ENCODE results near the gene PATJ. TPM values are rescaled to one million over a fixed set of nuclear protein-coding genes. Genes with fewer than 3 reads are reported as not detected.
"Not testable (repeated sequence)": the region's sequence is repeated elsewhere in the genome, so short reads cannot be mapped to it uniquely, and the experiment has no call there.

Gene PATJ
- total RNA-seq, 1 donor from 2014 or later: 126 TPM

DNA sequence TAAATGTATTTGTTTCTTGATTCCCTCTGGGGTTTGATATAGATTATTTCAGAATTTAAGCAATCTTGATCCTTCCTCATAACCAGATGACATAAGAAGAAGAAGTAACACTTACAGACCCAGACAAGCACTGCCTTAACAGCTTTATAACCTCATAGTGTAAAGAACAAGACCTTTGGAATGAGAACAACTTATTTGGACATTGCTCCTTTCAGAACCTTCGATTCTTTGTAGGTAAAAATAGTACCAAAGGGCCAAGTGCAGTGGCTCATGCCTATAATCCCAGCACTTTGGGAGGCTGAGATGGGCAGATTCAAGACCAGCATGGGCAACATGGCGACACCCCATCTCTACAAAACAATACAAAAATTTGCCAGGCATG is 32.4 kb upstream of the PATJ start:
- Mint-ChIP-seq H3K4me3 (ENCODE audit: low read depth) (no peak overlapping the region), H3K4me1 (ENCODE audit: low read depth) (peaks cover 6% of the 10 kb centered on the region), H3K9me3 (ENCODE audit: low read depth) (no peaks in the 10 kb centered on the region), H3K27ac (no peak overlapping the region), H3K27me3 (no peaks in the 10 kb centered on the region), H3K36me3 (ENCODE audit: insufficient read depth) (peaks cover 23% of the 10 kb centered on the region)
- TF ChIP-seq, protein P1, sequence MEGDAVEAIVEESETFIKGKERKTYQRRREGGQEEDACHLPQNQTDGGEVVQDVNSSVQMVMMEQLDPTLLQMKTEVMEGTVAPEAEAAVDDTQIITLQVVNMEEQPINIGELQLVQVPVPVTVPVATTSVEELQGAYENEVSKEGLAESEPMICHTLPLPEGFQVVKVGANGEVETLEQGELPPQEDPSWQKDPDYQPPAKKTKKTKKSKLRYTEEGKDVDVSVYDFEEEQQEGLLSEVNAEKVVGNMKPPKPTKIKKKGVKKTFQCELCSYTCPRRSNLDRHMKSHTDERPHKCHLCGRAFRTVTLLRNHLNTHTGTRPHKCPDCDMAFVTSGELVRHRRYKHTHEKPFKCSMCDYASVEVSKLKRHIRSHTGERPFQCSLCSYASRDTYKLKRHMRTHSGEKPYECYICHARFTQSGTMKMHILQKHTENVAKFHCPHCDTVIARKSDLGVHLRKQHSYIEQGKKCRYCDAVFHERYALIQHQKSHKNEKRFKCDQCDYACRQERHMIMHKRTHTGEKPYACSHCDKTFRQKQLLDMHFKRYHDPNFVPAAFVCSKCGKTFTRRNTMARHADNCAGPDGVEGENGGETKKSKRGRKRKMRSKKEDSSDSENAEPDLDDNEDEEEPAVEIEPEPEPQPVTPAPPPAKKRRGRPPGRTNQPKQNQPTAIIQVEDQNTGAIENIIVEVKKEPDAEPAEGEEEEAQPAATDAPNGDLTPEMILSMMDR (IDR thresholded peaks at IDR 0.05; ENCODE audit: unreplicated experiment): no peak
- no peak for DNase-seq (ENCODE audit: low spot score, unreplicated experiment)

DNA sequence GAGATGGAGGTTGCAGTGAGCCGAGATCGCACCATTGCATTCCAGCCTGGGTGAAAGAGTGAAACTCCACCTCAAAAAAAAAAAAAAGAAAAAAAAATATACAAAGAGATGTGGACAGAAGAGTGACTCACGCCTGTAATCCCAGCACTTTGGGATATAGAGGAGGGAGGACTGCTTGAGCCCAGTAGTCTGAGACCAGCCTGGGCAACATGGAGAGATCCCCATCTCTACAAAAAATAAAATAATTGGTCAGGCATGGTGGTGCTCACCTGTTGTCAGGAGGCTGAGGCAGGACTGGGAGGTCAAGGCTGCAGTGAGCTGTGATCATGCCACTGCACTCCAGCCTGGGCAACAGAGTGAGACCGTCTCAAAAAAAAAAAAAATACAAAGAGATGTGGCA is 31.0 kb upstream of the PATJ start:
- not testable (repeated sequence) for DNase-seq (ENCODE audit: low spot score, unreplicated experiment); H3K4me1 Mint-ChIP-seq (ENCODE audit: low read depth); H3K27me3 Mint-ChIP-seq; H3K27ac Mint-ChIP-seq; H3K4me3 Mint-ChIP-seq (ENCODE audit: low read depth); H3K9me3 Mint-ChIP-seq (ENCODE audit: low read depth)
- H3K36me3 Mint-ChIP-seq (ENCODE audit: insufficient read depth): peaks cover 21% of the 10 kb centered on the region

DNA sequence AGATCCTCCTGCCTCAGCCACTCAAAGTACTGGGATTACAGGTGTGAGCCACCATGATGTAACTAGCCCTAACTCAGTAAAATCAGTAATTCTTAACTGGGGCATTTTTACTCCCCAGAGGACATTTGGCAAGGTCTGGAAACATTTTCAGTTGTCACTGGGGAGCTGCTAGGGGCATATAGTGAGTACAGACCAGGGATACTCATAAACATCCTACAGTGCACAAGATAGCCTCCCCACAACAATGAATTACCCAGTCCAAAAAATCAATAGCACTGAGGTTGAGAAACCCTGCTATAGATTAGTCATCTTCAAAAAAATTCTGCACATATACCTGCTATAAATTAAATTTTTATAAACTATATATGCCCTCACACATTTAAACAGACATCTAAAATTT is 30.3 kb upstream of the PATJ start:
- H3K27me3 Mint-ChIP-seq: no peaks in the 10 kb centered on the region
- no peak overlapping the region for H3K4me3 Mint-ChIP-seq (ENCODE audit: low read depth)
- H3K4me1 Mint-ChIP-seq (ENCODE audit: low read depth): peaks cover 6% of the 10 kb centered on the region
- DNase-seq (ENCODE audit: low spot score, unreplicated experiment): no peak
- no peaks in the 10 kb centered on the region for H3K9me3 Mint-ChIP-seq (ENCODE audit: low read depth)
- TF ChIP-seq, protein P1 (IDR thresholded peaks at IDR 0.05; ENCODE audit: unreplicated experiment): no peak
- peaks cover 23% of the 10 kb centered on the region for H3K36me3 Mint-ChIP-seq (ENCODE audit: insufficient read depth)
- peak overlapping the region; percentile 31 for H3K27ac Mint-ChIP-seq

DNA sequence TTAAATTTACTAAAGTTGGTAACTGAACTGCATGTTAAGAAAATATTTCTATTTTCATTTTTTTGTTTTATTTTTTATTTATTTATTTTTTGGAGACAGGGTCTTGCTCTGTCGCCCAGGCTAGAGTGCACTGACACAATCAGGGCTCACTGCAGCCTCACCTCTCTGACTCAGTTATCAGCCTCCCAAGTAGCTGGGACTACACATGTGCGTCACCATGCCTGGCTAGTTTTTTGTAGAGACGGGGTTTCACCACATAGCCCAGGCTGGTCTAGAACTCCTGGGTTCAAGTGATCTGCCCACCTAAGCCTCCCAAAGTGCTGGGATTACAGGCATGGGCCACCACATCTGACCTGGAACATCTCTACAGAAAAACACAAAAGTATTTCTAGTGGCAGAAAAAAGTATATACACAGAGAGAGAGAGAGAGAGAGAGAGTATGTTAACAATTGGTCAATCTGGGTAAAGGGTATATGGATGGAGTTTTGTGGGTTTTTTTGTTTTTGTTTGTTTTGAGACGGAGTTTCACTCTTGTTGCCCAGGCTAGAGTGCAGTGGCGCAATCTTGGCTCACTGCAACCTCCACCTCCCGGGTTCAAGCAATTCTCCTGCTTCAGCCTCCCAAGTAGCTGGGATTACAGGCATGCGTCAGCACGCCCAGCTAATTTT is 23.1 kb upstream of the PATJ start:
- DNase-seq (ENCODE audit: low spot score, unreplicated experiment); H3K27ac Mint-ChIP-seq; H3K4me3 Mint-ChIP-seq (ENCODE audit: low read depth); H3K4me1 Mint-ChIP-seq (ENCODE audit: low read depth); H3K27me3 Mint-ChIP-seq; H3K9me3 Mint-ChIP-seq (ENCODE audit: low read depth): not testable (repeated sequence)
- H3K36me3 Mint-ChIP-seq (ENCODE audit: insufficient read depth): peaks cover 13% of the 10 kb centered on the region

DNA sequence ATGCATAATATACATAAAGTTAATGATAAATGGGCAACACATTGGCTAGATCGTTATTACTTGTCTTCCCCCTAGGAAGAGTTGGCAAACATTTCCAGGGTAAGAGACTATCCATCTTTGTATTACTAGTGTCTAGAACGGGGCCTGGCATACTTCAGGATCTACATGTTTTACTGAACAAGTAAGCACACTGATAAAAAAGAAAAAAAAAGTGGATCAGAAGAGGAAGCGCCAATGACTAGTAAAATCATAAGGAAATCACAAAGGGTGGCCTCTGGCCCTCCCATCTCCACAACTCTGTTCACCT is 17.8 kb upstream of the PATJ start:
- Mint-ChIP-seq H3K9me3 (ENCODE audit: low read depth) (no peaks in the 10 kb centered on the region), H3K27ac (peak overlapping the region; percentile 99), H3K27me3 (no peaks in the 10 kb centered on the region), H3K36me3 (ENCODE audit: insufficient read depth) (no peaks in the 10 kb centered on the region), H3K4me3 (ENCODE audit: low read depth) (peak overlapping the region; percentile 93), H3K4me1 (ENCODE audit: low read depth) (peaks cover 8% of the 10 kb centered on the region)
- DNase-seq (ENCODE audit: low spot score, unreplicated experiment): no peak
- TF ChIP-seq, protein P1 (IDR thresholded peaks at IDR 0.05; ENCODE audit: unreplicated experiment): no peak

DNA sequence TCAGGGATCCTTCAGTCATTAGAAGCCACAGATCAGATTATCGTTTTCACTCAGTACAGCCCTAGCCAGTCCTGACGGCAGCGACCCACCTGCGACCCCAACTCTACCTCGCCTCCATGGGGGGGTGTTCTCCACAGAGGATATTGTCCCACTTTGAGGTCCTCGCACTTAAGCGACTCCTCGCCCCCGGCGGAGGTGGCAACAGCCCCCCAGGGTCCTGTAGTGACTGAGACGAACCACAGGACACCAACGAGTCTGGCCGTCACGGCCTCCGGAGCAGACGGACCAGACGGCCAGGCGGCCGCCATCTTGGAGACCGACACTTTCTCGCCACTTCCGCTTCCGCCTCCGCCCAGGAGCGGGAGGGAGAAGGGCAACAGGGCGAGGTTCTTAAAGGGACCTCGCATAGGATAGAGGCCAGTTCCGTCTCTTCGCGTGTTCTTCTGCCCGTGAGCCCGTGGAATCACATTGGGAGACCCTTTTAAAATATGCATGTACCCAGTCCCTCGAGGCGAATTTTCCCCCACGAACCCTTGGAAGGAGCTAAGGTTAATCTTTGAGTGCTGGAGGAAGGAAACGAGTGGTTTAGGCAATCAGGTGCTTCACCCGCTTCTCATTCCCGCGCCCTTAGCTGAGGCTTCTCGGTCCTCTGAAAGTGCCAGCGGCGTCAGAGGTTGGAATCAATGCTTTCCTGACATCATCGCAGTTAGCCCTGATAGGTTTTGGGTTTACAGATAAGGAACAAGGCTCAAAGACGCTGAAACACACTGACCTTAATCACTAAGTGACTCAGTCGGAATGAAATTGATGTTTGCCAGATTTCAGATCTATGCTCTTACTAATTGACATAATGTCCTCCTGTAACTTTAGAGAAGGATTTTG is 17.2 kb upstream of the PATJ start, which contains the start of gene TM2D1:
Gene TM2D1, minus strand, starts transcription at position 329 of the 882 bp plus-strand sequence. Its CDS starts 21 bp downstream, at position 308.
- H3K36me3 Mint-ChIP-seq (ENCODE audit: insufficient read depth): no peaks in the 10 kb centered on the region
- no peaks in the 10 kb centered on the region for H3K9me3 Mint-ChIP-seq (ENCODE audit: low read depth)
- TF ChIP-seq, protein P1 (IDR thresholded peaks at IDR 0.05; ENCODE audit: unreplicated experiment): no peak

More for the DNA sequence above, 17.2 kb upstream of the PATJ start, which contains the start of gene TM2D1:
- Mint-ChIP-seq H3K27ac (peak within 1 kb of the TSS; percentile 99), H3K4me1 (ENCODE audit: low read depth) (peaks cover 8% of the 10 kb centered on the region), H3K4me3 (ENCODE audit: low read depth) (peak within 1 kb of the TSS; percentile 93), H3K27me3 (no peaks in the 10 kb centered on the region)
- peak; percentile 69 for DNase-seq (ENCODE audit: low spot score, unreplicated experiment)
